Measurements from ENCODE around the gene ZMPSTE24.

Gene ZMPSTE24

DNA sequence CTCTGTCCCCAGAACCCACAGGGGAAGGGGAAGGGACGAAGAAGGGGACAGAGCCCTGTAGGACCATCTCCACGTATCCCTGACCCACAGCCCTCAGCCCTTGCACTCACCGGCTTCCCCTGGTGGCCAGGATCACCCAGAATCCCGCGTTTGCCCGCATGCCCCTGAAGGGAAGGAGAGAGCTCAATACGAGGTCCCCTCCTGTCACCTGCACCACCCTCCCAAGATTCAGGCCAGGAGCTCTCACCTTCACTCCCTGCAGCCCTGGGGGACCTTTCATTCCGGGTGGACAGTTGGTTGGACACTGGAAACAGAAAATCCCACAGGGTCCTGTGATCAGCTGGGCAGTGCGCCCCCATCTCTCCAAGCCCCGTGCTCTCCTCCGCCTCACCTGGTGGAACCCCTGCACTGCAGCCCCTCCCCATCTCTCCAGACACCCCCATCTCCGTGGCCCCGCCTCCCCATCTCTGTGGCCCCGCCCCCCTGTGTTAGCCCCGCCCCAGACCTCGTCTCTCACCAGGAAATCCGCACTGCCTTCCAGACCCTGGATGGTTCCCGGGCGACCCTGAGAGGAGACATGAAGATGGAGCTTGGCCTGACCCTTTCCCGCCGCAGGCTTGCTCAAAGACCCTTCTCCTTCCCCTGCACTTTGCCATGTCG is 53.1 kb downstream of the ZMPSTE24 start:
- no peak for ATAC-seq
- no peak for TF ChIP-seq OSR1 (CRISPR knock-in tag; IDR thresholded peaks at IDR 0.05)
- TF ChIP-seq GLIS3 (CRISPR knock-in tag; IDR thresholded peaks at IDR 0.05) = no peak
- TF ChIP-seq TOX (CRISPR knock-in tag; IDR thresholded peaks at IDR 0.05; ENCODE audit: borderline replicate concordance) = no peak
- no peak for TF ChIP-seq ZNF8 (CRISPR knock-in tag; IDR thresholded peaks at IDR 0.05)

GRCh38 chr1:40311692-40312091 is 53.7 kb downstream of the ZMPSTE24 start:
- no peak for ATAC-seq
- TF ChIP-seq ZNF565 (CRISPR knock-in tag; conservative IDR thresholded peaks at IDR 0.05; ENCODE audit: low read depth) = no peak
- no peak for TF ChIP-seq ZNF8 (CRISPR knock-in tag; IDR thresholded peaks at IDR 0.05)
- no peak for TF ChIP-seq CSRNP3 (CRISPR knock-in tag; IDR thresholded peaks at IDR 0.05)
- no peak for TF ChIP-seq PPARA (CRISPR knock-in tag; IDR thresholded peaks at IDR 0.05; ENCODE audit: borderline replicate concordance)
- TF ChIP-seq ARNTL (CRISPR knock-in tag; IDR thresholded peaks at IDR 0.05; ENCODE audit: borderline replicate concordance, low read depth) = no peak
- TF ChIP-seq, protein P1, sequence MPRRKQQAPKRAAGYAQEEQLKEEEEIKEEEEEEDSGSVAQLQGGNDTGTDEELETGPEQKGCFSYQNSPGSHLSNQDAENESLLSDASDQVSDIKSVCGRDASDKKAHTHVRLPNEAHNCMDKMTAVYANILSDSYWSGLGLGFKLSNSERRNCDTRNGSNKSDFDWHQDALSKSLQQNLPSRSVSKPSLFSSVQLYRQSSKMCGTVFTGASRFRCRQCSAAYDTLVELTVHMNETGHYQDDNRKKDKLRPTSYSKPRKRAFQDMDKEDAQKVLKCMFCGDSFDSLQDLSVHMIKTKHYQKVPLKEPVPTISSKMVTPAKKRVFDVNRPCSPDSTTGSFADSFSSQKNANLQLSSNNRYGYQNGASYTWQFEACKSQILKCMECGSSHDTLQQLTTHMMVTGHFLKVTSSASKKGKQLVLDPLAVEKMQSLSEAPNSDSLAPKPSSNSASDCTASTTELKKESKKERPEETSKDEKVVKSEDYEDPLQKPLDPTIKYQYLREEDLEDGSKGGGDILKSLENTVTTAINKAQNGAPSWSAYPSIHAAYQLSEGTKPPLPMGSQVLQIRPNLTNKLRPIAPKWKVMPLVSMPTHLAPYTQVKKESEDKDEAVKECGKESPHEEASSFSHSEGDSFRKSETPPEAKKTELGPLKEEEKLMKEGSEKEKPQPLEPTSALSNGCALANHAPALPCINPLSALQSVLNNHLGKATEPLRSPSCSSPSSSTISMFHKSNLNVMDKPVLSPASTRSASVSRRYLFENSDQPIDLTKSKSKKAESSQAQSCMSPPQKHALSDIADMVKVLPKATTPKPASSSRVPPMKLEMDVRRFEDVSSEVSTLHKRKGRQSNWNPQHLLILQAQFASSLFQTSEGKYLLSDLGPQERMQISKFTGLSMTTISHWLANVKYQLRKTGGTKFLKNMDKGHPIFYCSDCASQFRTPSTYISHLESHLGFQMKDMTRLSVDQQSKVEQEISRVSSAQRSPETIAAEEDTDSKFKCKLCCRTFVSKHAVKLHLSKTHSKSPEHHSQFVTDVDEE (CRISPR knock-in tag; IDR thresholded peaks at IDR 0.05) = no peak
- TF ChIP-seq, protein P2, sequence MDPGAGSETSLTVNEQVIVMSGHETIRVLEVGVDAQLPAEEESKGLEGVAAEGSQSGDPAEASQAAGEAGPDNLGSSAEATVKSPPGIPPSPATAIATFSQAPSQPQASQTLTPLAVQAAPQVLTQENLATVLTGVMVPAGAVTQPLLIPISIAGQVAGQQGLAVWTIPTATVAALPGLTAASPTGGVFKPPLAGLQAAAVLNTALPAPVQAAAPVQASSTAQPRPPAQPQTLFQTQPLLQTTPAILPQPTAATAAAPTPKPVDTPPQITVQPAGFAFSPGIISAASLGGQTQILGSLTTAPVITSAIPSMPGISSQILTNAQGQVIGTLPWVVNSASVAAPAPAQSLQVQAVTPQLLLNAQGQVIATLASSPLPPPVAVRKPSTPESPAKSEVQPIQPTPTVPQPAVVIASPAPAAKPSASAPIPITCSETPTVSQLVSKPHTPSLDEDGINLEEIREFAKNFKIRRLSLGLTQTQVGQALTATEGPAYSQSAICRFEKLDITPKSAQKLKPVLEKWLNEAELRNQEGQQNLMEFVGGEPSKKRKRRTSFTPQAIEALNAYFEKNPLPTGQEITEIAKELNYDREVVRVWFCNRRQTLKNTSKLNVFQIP (CRISPR knock-in tag; IDR thresholded peaks at IDR 0.05; ENCODE audit: borderline replicate concordance, low read depth) = no peak
- TF ChIP-seq CREB5 (CRISPR knock-in tag; IDR thresholded peaks at IDR 0.05; ENCODE audit: low read depth) = no peak
- no peak for TF ChIP-seq TOX (CRISPR knock-in tag; IDR thresholded peaks at IDR 0.05; ENCODE audit: borderline replicate concordance)
- no peak for TF ChIP-seq OSR1 (CRISPR knock-in tag; IDR thresholded peaks at IDR 0.05)
- no peak for TF ChIP-seq GLIS3 (CRISPR knock-in tag; IDR thresholded peaks at IDR 0.05)
- TF ChIP-seq ZNF70 (CRISPR knock-in tag; IDR thresholded peaks at IDR 0.05) = no peak
- no peak for TF ChIP-seq ZC3H10 (CRISPR knock-in tag; IDR thresholded peaks at IDR 0.05)
- no peak for TF ChIP-seq PATZ1 (CRISPR knock-in tag; IDR thresholded peaks at IDR 0.05; ENCODE audit: borderline replicate concordance)
- TF ChIP-seq SNAI2 (CRISPR knock-in tag; IDR thresholded peaks at IDR 0.05) = no peak
- TF ChIP-seq ESRRG (CRISPR knock-in tag; IDR thresholded peaks at IDR 0.05) = no peak
- no peak for TF ChIP-seq CSDC2 (CRISPR knock-in tag; IDR thresholded peaks at IDR 0.05)

DNA sequence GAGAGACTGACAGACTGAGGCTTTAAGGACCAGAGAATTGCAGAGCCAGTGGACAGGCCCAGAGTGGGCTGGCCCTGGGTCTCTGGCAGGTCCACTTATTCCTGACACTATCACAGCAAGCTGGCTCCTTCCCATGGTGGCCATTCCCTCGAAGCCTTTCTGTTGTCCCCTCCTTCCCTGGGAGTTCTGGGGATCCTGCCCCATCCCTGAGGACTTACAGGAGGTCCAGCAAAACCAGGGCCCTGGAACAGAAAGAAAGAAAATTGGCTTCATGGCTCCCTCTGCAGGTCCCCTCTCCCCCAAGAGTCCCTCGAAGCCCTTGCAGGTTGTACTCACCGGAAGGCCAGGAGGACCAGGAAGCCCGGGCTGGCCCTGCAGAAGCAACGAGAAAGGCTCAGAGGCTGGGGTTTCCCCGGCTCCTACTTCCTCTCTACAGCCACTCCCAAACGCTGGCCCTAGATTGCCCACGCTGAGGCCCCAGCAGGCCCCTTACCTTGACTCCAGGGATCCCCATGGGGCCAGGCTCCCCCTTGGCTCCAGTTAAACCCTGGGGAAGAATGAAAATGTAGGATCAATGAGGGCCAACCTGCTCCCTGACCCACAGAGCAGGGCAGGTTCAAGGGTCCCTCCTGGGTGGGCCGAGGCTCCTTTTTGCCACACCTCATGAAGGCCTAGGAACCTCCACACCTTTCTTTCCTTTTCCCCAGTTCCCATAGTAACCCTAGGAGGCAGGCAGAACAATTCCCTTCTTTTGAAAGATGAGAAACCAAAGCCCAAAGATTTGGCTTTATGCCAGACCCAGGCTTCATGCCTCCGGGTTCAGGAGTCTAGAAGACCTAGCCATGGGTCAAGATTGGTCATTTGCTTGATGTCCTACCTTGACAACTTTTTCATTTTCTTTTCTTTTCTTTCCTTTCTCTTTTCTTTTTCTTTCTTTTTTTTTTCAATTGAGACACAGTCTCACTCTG is 54.5 kb downstream of the ZMPSTE24 start:
- no peak for TF ChIP-seq ZC3H10 (CRISPR knock-in tag; IDR thresholded peaks at IDR 0.05)
- TF ChIP-seq ZNF70 (CRISPR knock-in tag; IDR thresholded peaks at IDR 0.05) = no peak
- TF ChIP-seq ZNF565 (CRISPR knock-in tag; conservative IDR thresholded peaks at IDR 0.05; ENCODE audit: low read depth) = no peak
- no peak for TF ChIP-seq ZFP30 (CRISPR knock-in tag; IDR thresholded peaks at IDR 0.05)
- TF ChIP-seq, protein P2 (CRISPR knock-in tag; IDR thresholded peaks at IDR 0.05; ENCODE audit: borderline replicate concordance, low read depth) = no peak
- no peak for TF ChIP-seq TCF4 (CRISPR knock-in tag; IDR thresholded peaks at IDR 0.05; ENCODE audit: borderline replicate concordance)
- TF ChIP-seq, protein P1 (CRISPR knock-in tag; IDR thresholded peaks at IDR 0.05) = no peak
- no peak for ATAC-seq
